Measurements from ENCODE around the gene FAM228B. TPM values are rescaled to one million over a fixed set of nuclear protein-coding genes. Genes with fewer than 3 reads are reported as not detected.

Gene FAM228B
- total RNA-seq, 6 experiments from 2014 or later, result 8.3 to 11.8 (median 8.9) TPM

GRCh38 chr2:24208490-24208889 lies 85.2 kb downstream of the FAM228B start:
- H3K9me3 Mint-ChIP-seq, result no peaks in the 10 kb centered on the region
- no peak overlapping the region for H3K27ac Mint-ChIP-seq
- no peaks in the 10 kb centered on the region; the same call in 1 of the 2 replicates for H3K27me3 Mint-ChIP-seq (ENCODE audit: insufficient read depth)
- H3K4me3 Mint-ChIP-seq, result no peak overlapping the region
- H3K4me1 Mint-ChIP-seq (ENCODE audit: low read depth), result peaks cover 5% of the 10 kb centered on the region; the same call in 1 of the 2 replicates
- TF ChIP-seq, protein P1, sequence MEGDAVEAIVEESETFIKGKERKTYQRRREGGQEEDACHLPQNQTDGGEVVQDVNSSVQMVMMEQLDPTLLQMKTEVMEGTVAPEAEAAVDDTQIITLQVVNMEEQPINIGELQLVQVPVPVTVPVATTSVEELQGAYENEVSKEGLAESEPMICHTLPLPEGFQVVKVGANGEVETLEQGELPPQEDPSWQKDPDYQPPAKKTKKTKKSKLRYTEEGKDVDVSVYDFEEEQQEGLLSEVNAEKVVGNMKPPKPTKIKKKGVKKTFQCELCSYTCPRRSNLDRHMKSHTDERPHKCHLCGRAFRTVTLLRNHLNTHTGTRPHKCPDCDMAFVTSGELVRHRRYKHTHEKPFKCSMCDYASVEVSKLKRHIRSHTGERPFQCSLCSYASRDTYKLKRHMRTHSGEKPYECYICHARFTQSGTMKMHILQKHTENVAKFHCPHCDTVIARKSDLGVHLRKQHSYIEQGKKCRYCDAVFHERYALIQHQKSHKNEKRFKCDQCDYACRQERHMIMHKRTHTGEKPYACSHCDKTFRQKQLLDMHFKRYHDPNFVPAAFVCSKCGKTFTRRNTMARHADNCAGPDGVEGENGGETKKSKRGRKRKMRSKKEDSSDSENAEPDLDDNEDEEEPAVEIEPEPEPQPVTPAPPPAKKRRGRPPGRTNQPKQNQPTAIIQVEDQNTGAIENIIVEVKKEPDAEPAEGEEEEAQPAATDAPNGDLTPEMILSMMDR (IDR thresholded peaks at IDR 0.05), result no peak
- H3K36me3 Mint-ChIP-seq (ENCODE audit: low read depth), result peaks cover 12% of the 10 kb centered on the region
- no peak for DNase-seq

DNA sequence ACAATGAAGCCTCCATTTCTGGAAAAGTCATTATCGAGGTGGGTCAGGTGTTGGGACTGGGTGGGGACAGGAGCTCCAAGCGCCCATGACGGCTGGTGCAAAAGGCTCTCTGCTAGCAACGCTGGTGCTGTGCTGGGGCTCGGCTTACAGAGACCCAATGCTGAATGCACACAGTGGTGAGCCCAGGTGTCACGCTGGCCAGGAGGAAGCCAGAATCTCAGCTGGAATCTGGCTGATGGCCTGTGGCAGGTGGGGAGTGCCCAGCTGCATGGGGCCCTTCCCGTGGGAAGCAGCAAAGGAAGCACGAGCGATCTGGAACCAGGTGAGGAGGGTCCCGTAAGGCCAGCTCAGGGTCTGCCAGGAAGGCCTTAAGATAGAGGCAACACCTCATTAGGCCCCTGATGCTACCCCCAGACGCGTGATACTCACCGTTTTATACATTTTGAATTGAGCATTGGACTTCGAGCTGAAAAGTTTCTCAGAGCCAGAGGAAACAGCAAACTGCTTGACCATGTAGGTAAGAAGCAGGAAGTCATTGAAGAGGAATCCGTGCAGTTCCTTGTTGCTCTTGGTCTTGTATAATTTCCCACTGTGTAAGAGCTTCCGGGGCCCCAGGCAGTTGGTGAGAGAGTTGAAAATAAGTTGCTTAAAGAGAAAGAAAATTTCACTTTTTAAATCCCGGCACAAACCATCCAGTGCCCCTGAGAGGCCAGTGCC lies 86.3 kb downstream of the FAM228B start:
- H3K27me3 Mint-ChIP-seq (ENCODE audit: insufficient read depth), result no peaks in the 10 kb centered on the region
- H3K27ac Mint-ChIP-seq, result no peak overlapping the region
- H3K4me3 Mint-ChIP-seq, result no peak overlapping the region
- H3K4me1 Mint-ChIP-seq (ENCODE audit: low read depth), result peaks cover 5% of the 10 kb centered on the region; the same call in 1 of the 2 replicates
- no peak for DNase-seq
- H3K9me3 Mint-ChIP-seq, result no peaks in the 10 kb centered on the region
- H3K36me3 Mint-ChIP-seq (ENCODE audit: low read depth), result peaks cover 12% of the 10 kb centered on the region
- TF ChIP-seq, protein P1 (IDR thresholded peaks at IDR 0.05), result no peak

DNA sequence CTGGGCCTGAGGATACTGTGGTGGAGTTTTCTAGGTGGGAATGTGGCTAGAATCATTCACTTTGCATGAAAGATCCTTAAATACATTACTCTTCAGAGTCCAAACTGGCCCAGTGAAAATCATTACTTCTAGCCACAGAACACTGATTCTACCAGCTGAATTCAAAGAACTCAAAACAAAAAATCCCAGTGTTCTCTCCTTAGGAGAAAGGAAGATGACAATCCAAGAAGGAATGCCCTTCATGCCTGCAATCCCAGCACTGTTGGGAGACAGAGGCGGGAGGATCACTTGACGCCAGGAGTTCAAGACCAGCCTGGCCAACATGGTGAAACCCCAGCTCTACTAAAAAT lies 86.8 kb downstream of the FAM228B start:
- no peak overlapping the region for H3K4me3 Mint-ChIP-seq
- H3K4me1 Mint-ChIP-seq (ENCODE audit: low read depth), result peaks cover 5% of the 10 kb centered on the region; the same call in 1 of the 2 replicates

GRCh38 chr2:24210723-24211122 lies 87.5 kb downstream of the FAM228B start:
- no peaks in the 10 kb centered on the region for H3K9me3 Mint-ChIP-seq
- DNase-seq, result no peak
- H3K27me3 Mint-ChIP-seq (ENCODE audit: insufficient read depth), result no peaks in the 10 kb centered on the region
- H3K4me3 Mint-ChIP-seq, result no peak overlapping the region
- H3K4me1 Mint-ChIP-seq (ENCODE audit: low read depth), result peaks cover 5% of the 10 kb centered on the region; the same call in 1 of the 2 replicates
- peaks cover 12% of the 10 kb centered on the region for H3K36me3 Mint-ChIP-seq (ENCODE audit: low read depth)
- H3K27ac Mint-ChIP-seq, result no peak overlapping the region
- TF ChIP-seq, protein P1 (IDR thresholded peaks at IDR 0.05), result no peak

More for the DNA sequence above, 86.8 kb downstream of the FAM228B start:
- DNase-seq, result no peak
- TF ChIP-seq, protein P1 (IDR thresholded peaks at IDR 0.05), result no peak
- no peak overlapping the region for H3K27ac Mint-ChIP-seq
- H3K27me3 Mint-ChIP-seq (ENCODE audit: insufficient read depth), result no peaks in the 10 kb centered on the region
- no peaks in the 10 kb centered on the region for H3K9me3 Mint-ChIP-seq
- peaks cover 12% of the 10 kb centered on the region for H3K36me3 Mint-ChIP-seq (ENCODE audit: low read depth)

DNA sequence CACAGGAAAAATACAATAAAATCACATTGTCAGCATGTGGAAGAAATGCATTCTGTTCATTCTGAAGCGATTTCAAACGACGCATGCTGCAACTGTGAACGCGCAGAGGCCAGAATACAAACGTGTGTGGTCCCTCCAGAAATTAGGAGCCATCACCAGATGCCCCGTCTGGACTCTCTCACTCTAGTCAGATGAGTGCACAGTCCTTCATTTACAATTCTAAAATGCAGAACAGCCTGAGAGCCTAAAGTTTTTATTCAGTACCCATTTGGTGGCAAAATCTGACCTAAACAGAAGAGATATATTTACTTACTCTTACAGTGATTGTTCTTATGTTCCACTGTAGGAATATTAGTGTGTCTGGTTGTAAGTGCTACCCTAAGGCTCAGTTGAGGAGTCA lies 88.1 kb downstream of the FAM228B start:
- H3K36me3 Mint-ChIP-seq (ENCODE audit: low read depth), result peaks cover 17% of the 10 kb centered on the region
- H3K4me3 Mint-ChIP-seq, result no peak overlapping the region
- no peak for DNase-seq
- no peaks in the 10 kb centered on the region for H3K9me3 Mint-ChIP-seq
- TF ChIP-seq, protein P1 (IDR thresholded peaks at IDR 0.05), result no peak
- no peaks in the 10 kb centered on the region for H3K27me3 Mint-ChIP-seq (ENCODE audit: insufficient read depth)
- H3K4me1 Mint-ChIP-seq (ENCODE audit: low read depth), result peaks cover 5% of the 10 kb centered on the region; the same call in 1 of the 2 replicates
- no peak overlapping the region for H3K27ac Mint-ChIP-seq
